GM12875 (cell line): Measurements from ENCODE around the gene C11orf58.

Source experiments
- H3K4me3 ChIP-seq: one replicate; pipeline ENCODE4 v1.5.1; 2011; ENCODE audit warnings: low read depth, low read length, control low read depth
- CTCF ChIP-seq: IDR thresholded peaks from 2 replicates; pipeline ENCODE4 v1.5.1; 2011; ENCODE audit warnings: low read depth, mild to moderate bottlenecking, control low read depth, inconsistent platforms, low read length, moderate library complexity, borderline replicate concordance; ENCODE audit not compliant: insufficient read depth

Gene C11orf58

GRCh38 chr11:16750417-16750816 lies 12.0 kb downstream of the C11orf58 start:
- H3K4me3 ChIP-seq: no peak overlapping the region
- TF ChIP-seq CTCF: no peak

- no peak for TF ChIP-seq CTCF
- no peak overlapping the region for H3K4me3 ChIP-seq
These were observed 20.1 kb downstream of the C11orf58 start for GRCh38 chr11:16758382-16759024.

- H3K4me3 ChIP-seq: no peak overlapping the region
- TF ChIP-seq CTCF: no peak
These were observed 21.5 kb downstream of the C11orf58 start for GRCh38 chr11:16759857-16760508.

GRCh38 chr11:16763746-16764145 lies 25.3 kb downstream of the C11orf58 start:
- H3K4me3 ChIP-seq: no peak overlapping the region
- TF ChIP-seq CTCF: no peak

GRCh38 chr11:16764888-16765287 lies 26.4 kb downstream of the C11orf58 start:
- no peak overlapping the region for H3K4me3 ChIP-seq
- TF ChIP-seq CTCF: no peak

- TF ChIP-seq CTCF: no peak
These were observed 28.7 kb downstream of the C11orf58 start for GRCh38 chr11:16767137-16767536.

GRCh38 chr11:16767957-16768356 lies 29.5 kb downstream of the C11orf58 start:
- no peak overlapping the region for H3K4me3 ChIP-seq
- TF ChIP-seq CTCF: no peak

More at GRCh38 chr11:16767137-16767536, 28.7 kb downstream of the C11orf58 start:
- H3K4me3 ChIP-seq: no peak overlapping the region
